HCT116 (cell line): ENCODE data around the gene SRCAP. TPM values are rescaled to one million over a fixed set of nuclear protein-coding genes. Genes with fewer than 3 reads are reported as not detected.

Experiments used
- ATAC-seq: fragments of 200-7000 bp; cut with Tn5 transposase; 2 replicates; pipeline ENCODE4 v1.9.1; 2020; ENCODE audit warnings: mild to moderate bottlenecking, moderate library complexity
- BruUV-seq: library from RNA; stranded (reverse); fragments of 400-500 nt; replicated peaks from 2 replicates; lab custom pipeline; 2021; lab: Mats Ljungman, UMichigan
- CTCF ChIA-PET: fragments of 300-600 bp; sonication (Branson Sonifier 250); formaldehyde crosslinking; loops from one replicate; lab custom pipeline; 2021; ENCODE audit warnings: antibody characterized with exemption; lab: Charles Lee
- POLR2A ChIA-PET: fragments of 300-600, 350-600 bp; sonication (Branson Sonifier 250); formaldehyde crosslinking; loops from one replicate; lab custom pipeline; 2021; ENCODE audit warnings: antibody characterized with exemption; lab: Charles Lee
- RAD21 ChIA-PET, 2 experiments: fragments of 300-600 bp; sonication (Branson Sonifier 250); formaldehyde crosslinking; loops; one replicate each; lab custom pipeline; 2023; ENCODE audit warnings: low total read pairs in 2 of 2; ENCODE audit not compliant: uncharacterized antibody in 2 of 2, unreplicated experiment in 2 of 2, low non-redundant PET in 1 of 2; lab: Charles Lee
- DNase-seq: peaks from one replicate; pipeline ENCODE4 v3.0.0-alpha.2; 2010; ENCODE audit warnings: low read depth, low spot score
- H2AFZ ChIP-seq: fragments of 200-600 bp; shearing (Covaris generic), sonication (generic); 2 replicates; pipeline ENCODE4 v1.6.1; 2017; ENCODE audit warnings: low read depth, mixed run types, mixed read lengths, antibody characterized with exemption, low read length; ENCODE audit not compliant: poor library complexity, severe bottlenecking
- H3K27ac ChIP-seq: 2 replicates; pipeline ENCODE4 v1.5.1; 2012; ENCODE audit warnings: low read depth, low read length
- H3K27me3 ChIP-seq: fragments of 200-600 bp; sonication (generic); 2 replicates; pipeline ENCODE4 v1.6.1; 2016; ENCODE audit warnings: mixed run types, low read length, mixed read lengths; ENCODE audit not compliant: insufficient read depth
- H3K36me3 ChIP-seq, 2 experiments: fragments of 200-500 bp in 1 of 2; fragments of 200-600 bp in 1 of 2; sonication (Bioruptor generic) in 1 of 2; sonication (generic) in 1 of 2; 2 replicates each; pipeline versions ENCODE4 v1.5.1 to v1.6.1; 2014 to 2016; ENCODE audit warnings: low read length in 2 of 2, inconsistent platforms in 1 of 2, mixed read lengths in 1 of 2, mixed run types in 1 of 2; ENCODE audit not compliant: insufficient read depth in 2 of 2, control insufficient read depth in 1 of 2
- H3K4me1 ChIP-seq, 2 experiments: fragments of 200-600 bp in 1 of 2; sonication (generic) in 1 of 2; 2 replicates each; pipeline versions ENCODE4 v1.5.1 to v1.6.1; 2012 to 2017; ENCODE audit warnings: low read length in 2 of 2, inconsistent platforms in 1 of 2, mild to moderate bottlenecking in 1 of 2, mixed read lengths in 1 of 2, mixed run types in 1 of 2, moderate library complexity in 1 of 2; ENCODE audit not compliant: insufficient read depth in 2 of 2, control insufficient read depth in 1 of 2
- H3K4me2 ChIP-seq: fragments of 200-600 bp; sonication (generic); 2 replicates; pipeline ENCODE4 v1.6.1; 2017; ENCODE audit warnings: mixed run types, low read length, mixed read lengths
- H3K4me3 ChIP-seq, 2 experiments: fragments of 200-600 bp in 1 of 2; sonication (generic) in 1 of 2; replicated peaks in 1 of 2; 2 replicates each; pipeline ENCODE4 v1.5.1; 2011 to 2016; ENCODE audit warnings: low read length in 2 of 2, control low read depth in 1 of 2, low read depth in 1 of 2, mild to moderate bottlenecking in 1 of 2, mixed read lengths in 1 of 2, mixed run types in 1 of 2
- H3K79me2 ChIP-seq: fragments of 200-600 bp; sonication (generic); 2 replicates; pipeline ENCODE4 v1.6.1; 2017; ENCODE audit warnings: mild to moderate bottlenecking, mixed run types, low read length, moderate library complexity, mixed read lengths; ENCODE audit not compliant: insufficient read depth
- H3K9ac ChIP-seq: fragments of 200-600 bp; sonication (generic); 2 replicates; pipeline ENCODE4 v1.6.1; 2016; ENCODE audit warnings: low read length, mixed read lengths
- H3K9me2 ChIP-seq: fragments of 200-600 bp; sonication (generic), shearing (Covaris generic); 2 replicates; pipeline ENCODE4 v1.6.1; 2017; ENCODE audit warnings: mixed run types, mild to moderate bottlenecking, moderate library complexity; ENCODE audit not compliant: insufficient read depth
- H3K9me3 ChIP-seq, 2 experiments: fragments of 200-500 bp in 1 of 2; fragments of 200-600 bp in 1 of 2; sonication (Bioruptor generic) in 1 of 2; sonication (generic) in 1 of 2; 2 replicates each; pipeline ENCODE4 v1.6.1; 2014 to 2017; ENCODE audit warnings: low read length in 2 of 2, mixed read lengths in 2 of 2, inconsistent platforms in 1 of 2, low read depth in 1 of 2, mild to moderate bottlenecking in 1 of 2, mixed run types in 1 of 2, moderate library complexity in 1 of 2; ENCODE audit not compliant: control insufficient read depth in 1 of 2, insufficient read depth in 1 of 2
- H4K20me1 ChIP-seq: fragments of 200-600 bp; sonication (generic), shearing (Covaris generic); 2 replicates; pipeline ENCODE4 v1.6.1; 2017; ENCODE audit warnings: mixed run types, mild to moderate bottlenecking, moderate library complexity; ENCODE audit not compliant: insufficient read depth
- ATF3 ChIP-seq: IDR thresholded peaks from 2 replicates; pipeline ENCODE4 v1.6.1; 2012
- CBX3 ChIP-seq: IDR thresholded peaks from 2 replicates; pipeline ENCODE4 v1.6.1; 2012; ENCODE audit warnings: low read depth
- CEBPB ChIP-seq: IDR thresholded peaks from 2 replicates; pipeline ENCODE4 v1.6.1; 2012; ENCODE audit warnings: low read depth
- CTCF ChIP-seq, 3 experiments: fragments of 200-600 bp in 1 of 3; sonication (generic) in 1 of 3; IDR thresholded peaks in 2 of 3; conservative IDR thresholded peaks in 1 of 3; 2 replicates each; pipeline ENCODE4 v1.5.1; 2012 to 2017; ENCODE audit warnings: low read depth in 2 of 3, low read length in 2 of 3, antibody characterized with exemption in 1 of 3, borderline replicate concordance in 1 of 3, control low read depth in 1 of 3, mild to moderate bottlenecking in 1 of 3, mixed read lengths in 1 of 3, mixed run types in 1 of 3, moderate library complexity in 1 of 3; ENCODE audit not compliant: insufficient read depth in 1 of 3
- EGR1 ChIP-seq: IDR thresholded peaks from 2 replicates; pipeline ENCODE4 v1.6.1; 2012; ENCODE audit warnings: low read depth
- ELF1 ChIP-seq: IDR thresholded peaks from 2 replicates; pipeline ENCODE4 v1.6.1; 2012; ENCODE audit warnings: low read depth, borderline replicate concordance
- EZH2 ChIP-seq: fragments of 200-600 bp; sonication (generic); IDR thresholded peaks from 2 replicates; pipeline ENCODE4 v1.6.1; 2017; ENCODE audit warnings: antibody characterized with exemption, mixed run types
- EZH2phosphoT487 ChIP-seq: fragments of 200-600 bp; IDR thresholded peaks from 2 replicates; pipeline ENCODE4 v1.6.1; 2018; ENCODE audit warnings: antibody characterized with exemption, borderline replicate concordance
- FOSL1 ChIP-seq: IDR thresholded peaks from 2 replicates; pipeline ENCODE4 v1.6.1; 2012; ENCODE audit warnings: low read depth
- JUND ChIP-seq: IDR thresholded peaks from 2 replicates; pipeline ENCODE4 v1.6.1; 2012
- MAX ChIP-seq: IDR thresholded peaks from 2 replicates; pipeline ENCODE4 v1.6.1; 2012
- POLR2A ChIP-seq: IDR thresholded peaks from 2 replicates; pipeline ENCODE4 v1.7.0; 2011; ENCODE audit warnings: borderline replicate concordance; ENCODE audit not compliant: insufficient read depth, insufficient read length; ENCODE audit errors: extremely low read depth
- POLR2AphosphoS5 ChIP-seq: IDR thresholded peaks from 2 replicates; pipeline ENCODE4 v1.6.1; 2011; ENCODE audit warnings: mild to moderate bottlenecking, low read depth, low read length, moderate library complexity
- RAD21 ChIP-seq: IDR thresholded peaks from 2 replicates; pipeline ENCODE4 v1.6.1; 2012; ENCODE audit warnings: low read depth, mild to moderate bottlenecking
- SP1 ChIP-seq: IDR thresholded peaks from 2 replicates; pipeline ENCODE4 v1.6.1; 2012; ENCODE audit warnings: low read depth
- SRF ChIP-seq: IDR thresholded peaks from 2 replicates; pipeline ENCODE4 v1.6.1; 2012; ENCODE audit warnings: low read depth
- TCF7L2 ChIP-seq: IDR thresholded peaks from 2 replicates; pipeline ENCODE4 v1.7.0; 2011; ENCODE audit warnings: borderline replicate concordance, inconsistent platforms; ENCODE audit not compliant: insufficient read depth, insufficient read length; ENCODE audit errors: extremely low read depth
- YY1 ChIP-seq: IDR thresholded peaks from 2 replicates; pipeline ENCODE4 v1.6.1; 2011; ENCODE audit warnings: low read length, low read depth, moderate library complexity, mild to moderate bottlenecking; ENCODE audit not compliant: insufficient replicate concordance; ENCODE audit errors: extremely low read depth
- ZBTB33 ChIP-seq: IDR thresholded peaks from 2 replicates; pipeline ENCODE4 v1.6.1; 2011; ENCODE audit warnings: mild to moderate bottlenecking, low read length, moderate library complexity; ENCODE audit not compliant: insufficient replicate concordance; ENCODE audit errors: extremely low read depth
- ZFX ChIP-seq: fragments of 450-650 bp; IDR thresholded peaks from 2 replicates; pipeline ENCODE4 v1.6.1; 2017
- ZNF274 ChIP-seq: fragments of 200-500 bp; sonication (Bioruptor generic); IDR thresholded peaks from 2 replicates; pipeline ENCODE4 v1.6.1; 2014; ENCODE audit warnings: mild to moderate bottlenecking, low read depth, low read length, inconsistent platforms
- intact Hi-C: fragments of 100-400 bp; cut with micrococcal nuclease; formaldehyde crosslinking; loops from 2 replicates; pipeline ENCODE4 v1.10.0; 2022
- total RNA-seq: library from RNA; stranded (reverse); gene quantifications from one replicate; pipeline ENCODE4 v1.2.1, GENCODE V29; 2021; ENCODE audit not compliant: unreplicated experiment

Gene SRCAP
- total RNA-seq, 1 experiment from 2014 or later, result 59.6 TPM

DNA sequence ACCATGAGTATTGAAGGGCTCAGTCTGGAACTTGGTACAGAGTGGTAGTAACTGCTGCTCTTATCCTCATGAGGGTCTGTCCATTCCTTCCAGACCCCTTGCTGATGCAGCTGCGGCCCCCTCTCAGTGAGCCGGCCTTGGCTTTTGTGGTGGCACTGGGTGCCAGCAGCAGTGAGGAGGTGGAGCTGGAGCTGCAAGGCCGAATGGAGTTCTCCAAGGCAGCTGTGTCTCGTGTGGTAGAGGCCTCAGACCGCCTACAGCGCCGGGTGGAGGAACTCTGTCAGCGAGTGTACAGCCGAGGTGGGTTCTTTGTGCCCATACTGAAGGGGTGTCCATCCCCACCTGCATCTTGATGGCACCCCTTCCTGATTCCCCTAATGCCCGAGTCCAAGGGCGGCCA lies 65.1 kb downstream of the SRCAP start (continued):
- TF ChIP-seq EZH2 (no peak), CBX3 (no peak), YY1 (no peak), POLR2A (no peak), ZFX (no peak), ATF3 (no peak), EZH2phosphoT487 (no peak), EGR1 (no peak), SRF (no peak)

GRCh38 chr16:30764816-30765465 lies 66.0 kb downstream of the SRCAP start:
- Histone ChIP-seq H3K9me3 (no peaks in the 10 kb centered on the region), H3K9ac (no peak overlapping the region), H3K27me3 (no peaks in the 10 kb centered on the region), H3K36me3 (peaks cover 51 to 60% of the 10 kb centered on the region in 2 experiments), H3K4me1 (peaks cover 14 to 24% of the 10 kb centered on the region in 2 experiments; a peak in 3 of 4 replicates), H3K27ac (no peak overlapping the region), H3K79me2 (peaks cover 36% of the 10 kb centered on the region), H3K4me3 (no peak overlapping the region), H4K20me1 (no peaks in the 10 kb centered on the region), H3K9me2 (no peaks in the 10 kb centered on the region), H2AFZ (no peak overlapping the region), H3K4me2 (no peak overlapping the region)
- intact Hi-C loops, result no loop called here
- ChIA-PET CTCF (no interaction called here), POLR2A (no interaction called here), RAD21 (no interaction called here)
- BruUV-seq, result no TSS peak
- ATAC-seq (no peak), DNase-seq (no peak)
- no peak for TF ChIP-seq CTCF (IDR thresholded peaks at IDR 0.05 in 2 of 3, conservative IDR thresholded peaks at IDR 0.05 in 1 of 3; ENCODE audit: borderline replicate concordance in 1 of 3, insufficient read depth in 1 of 3, low read depth in 2 of 3, low read length in 2 of 3)
- TF ChIP-seq ELF1, result no peak
- TF ChIP-seq ZFX, result no peak
- no peak for TF ChIP-seq MAX
- no peak for TF ChIP-seq RAD21
- no peak for TF ChIP-seq TCF7L2
- no peak for TF ChIP-seq CEBPB
- TF ChIP-seq POLR2A, result no peak
- TF ChIP-seq EGR1, result no peak
- TF ChIP-seq ZNF274, result no peak
- TF ChIP-seq SP1, result no peak
- no peak for TF ChIP-seq ZBTB33
- TF ChIP-seq EZH2, result no peak
- TF ChIP-seq POLR2AphosphoS5, result no peak
- no peak for TF ChIP-seq YY1
- TF ChIP-seq FOSL1, result no peak
- no peak for TF ChIP-seq EZH2phosphoT487
- no peak for TF ChIP-seq JUND
- no peak for TF ChIP-seq CBX3
- no peak for TF ChIP-seq SRF
